Ovary (tissue), 9 donors: ENCODE measurements around the gene GARIN5A. TPM values are rescaled to one million over a fixed set of nuclear protein-coding genes. Genes with fewer than 3 reads are reported as not detected.

Experiments
- DNase-seq, 5 donors: peaks; one replicate each; pipeline ENCODE4 v3.0.0-alpha.2; 2019 to 2020
- H3K27ac ChIP-seq, 2 donors: fragments of 200-600 bp; one replicate each; pipeline versions ENCODE4 v1.5.1 to v1.8.0; 2019 to 2022
- H3K27me3 ChIP-seq: fragments of 200-600 bp; one replicate; pipeline ENCODE4 v1.8.0; 2022
- H3K36me3 ChIP-seq: fragments of 200-600 bp; sonication (generic); one replicate; pipeline ENCODE4 v1.5.1; 2019
- H3K4me1 ChIP-seq: one replicate; pipeline ENCODE4 v1.8.1; 2013; ENCODE audit warnings: mild to moderate bottlenecking, moderate library complexity; ENCODE audit not compliant: insufficient read depth
- H3K4me3 ChIP-seq: fragments of 200-600 bp; sonication (generic); one replicate; pipeline ENCODE4 v1.5.1; 2017
- H3K9me3 ChIP-seq, 2 donors: fragments of 200-600 bp in 1 of 2; sonication (generic) in 1 of 2; one replicate each; pipeline versions ENCODE4 v1.5.1 to v1.8.1; 2013 to 2019; ENCODE audit warnings: mild to moderate bottlenecking in 1 of 2, moderate library complexity in 1 of 2
- EP300 ChIP-seq: sonication (generic); formaldehyde crosslinking; IDR thresholded peaks from one replicate; pipeline ENCODE4 v1.6.1; 2017; ENCODE audit warnings: antibody characterized with exemption
- POLR2A ChIP-seq: fragments of 450-650 bp; IDR thresholded peaks from one replicate; pipeline ENCODE4 v1.6.1; 2017; ENCODE audit warnings: antibody characterized with exemption, mild to moderate bottlenecking, moderate library complexity
- WGBS, 3 donors: extraction: QIAGEN DNeasy Blood & Tissue Kit in 1 of 3; methylation state at CpG; one replicate each; pipeline versions ENCODE4 v1.1.5 to v1.1.7; 2013 to 2017; 5-methylcytosine and 5-hydroxymethylcytosine counted together
- intact Hi-C, 4 donors: fragments of 100-400 bp; cut with DNase I; formaldehyde crosslinking; loops; one replicate each; pipeline versions ENCODE4 v1.11.0 to v1.15.1; 2022 to 2023
- polyA plus RNA-seq, 2 donors: library from polyadenylated mRNA; stranded (reverse); fragments of 200-250 nt in 1 of 2; fragments of 350-450 nt in 1 of 2; fragmentation: Illumina TruSeq in 1 of 2; extraction: RNeasy Lipid Tissue Mini Kit (QIAGEN cat#74804) in 1 of 2; gene quantifications; one replicate each; pipeline ENCODE4 v1.2.3, GENCODE V29; 2013 to 2014
- total RNA-seq, 7 donors: library from RNA; depleted of rRNA in 2 of 7; stranded (reverse); fragments of >200 nt in 2 of 7; fragmentation: NEBNext Ultra II Directional in 3 of 7; extraction: Animal tissue kit (Norgen Biotek cat#: 25700) in 3 of 7; gene quantifications; one replicate each; pipeline versions ENCODE4 v1.1.0 to v1.2.4, GENCODE V29; 2016 to 2023
- TF ChIP-seq, protein P1 (sequence below), 3 donors: fragments of 450-650 bp in 2 of 3; fragments of 200-600 bp in 1 of 3; IDR thresholded peaks; one replicate each; pipeline versions ENCODE4 v1.5.1 to v1.8.0; 2016 to 2022; ENCODE audit warnings: antibody characterized with exemption in 3 of 3, mild to moderate bottlenecking in 1 of 3
- donor health status: DM: no; HTN: no; CAD: no; lungs with moderate emphysema.
- donor health status: DM: no; HTN: no; CAD: no.
- donor health status: Bipolar disorder and iron deficiency.
- donor health status: DM: yes; HTN: yes; CAD: no.
- donor health status: DM: no; HTN: no; CAD: no.
- donor health status: DM: yes; HTN: yes; CAD: no.

GARIN5A gene
- total and polyA plus RNA-seq, 9 donors, result 0.47 to 10.3 (median 3.3) TPM

DNA sequence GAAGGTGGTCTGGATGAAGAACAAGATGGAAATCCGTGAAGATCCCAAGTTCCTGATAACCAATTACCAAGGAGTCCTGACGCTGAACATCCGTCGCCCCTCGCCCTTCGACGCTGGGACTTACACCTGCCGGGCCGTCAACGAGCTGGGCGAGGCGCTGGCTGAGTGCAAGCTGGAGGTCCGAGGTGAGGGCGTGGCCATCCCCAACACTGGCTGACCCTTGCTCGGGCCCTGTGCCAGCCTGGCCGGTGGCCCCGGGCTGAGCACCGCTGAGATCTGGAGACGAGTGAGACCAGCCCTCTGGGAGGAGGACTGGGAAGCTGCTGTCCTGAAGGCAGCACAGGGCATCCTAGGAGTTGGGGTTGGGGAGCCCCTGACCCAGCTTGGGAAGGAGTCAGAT, 12.3 kb downstream of the GARIN5A start:
- 68 to 86% (median 73%) methylated on average over 19 of the region's 19 CpGs for WGBS, 3 donors
- H3K27me3 ChIP-seq, result no peaks in the 10 kb centered on the region

DNA sequence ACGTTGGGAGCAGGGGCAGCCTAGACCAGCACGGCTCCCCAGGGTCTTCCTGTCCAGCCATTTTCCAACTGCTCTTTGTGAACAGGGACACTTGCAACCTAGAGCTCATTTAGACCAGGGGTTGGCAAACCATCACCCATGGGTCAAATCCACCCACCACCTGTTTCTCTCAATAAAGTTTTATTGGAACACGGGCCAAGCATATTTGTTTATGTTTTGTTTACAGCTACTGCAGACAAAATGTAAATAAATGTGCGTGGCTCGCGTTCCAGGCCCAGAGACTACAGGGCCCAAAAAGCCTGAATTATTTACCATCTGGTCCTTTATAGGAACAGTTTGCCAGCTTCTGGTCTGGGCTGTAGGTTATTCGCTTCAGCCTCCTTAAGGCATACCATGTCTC, 13.7 kb downstream of the GARIN5A start:
- H3K27me3 ChIP-seq, result no peaks in the 10 kb centered on the region
- 60 to 69% (median 68%) methylated on average over 7 of the region's 7 CpGs for WGBS, 3 donors
- H3K4me3 ChIP-seq, result no peak overlapping the region
- no peaks in the 10 kb centered on the region for H3K9me3 ChIP-seq
- no peak overlapping the region for H3K27ac ChIP-seq
- DNase-seq, result no peak
- no peaks in the 10 kb centered on the region for H3K36me3 ChIP-seq
- TF ChIP-seq POLR2A, result no peak
- TF ChIP-seq, protein P1, sequence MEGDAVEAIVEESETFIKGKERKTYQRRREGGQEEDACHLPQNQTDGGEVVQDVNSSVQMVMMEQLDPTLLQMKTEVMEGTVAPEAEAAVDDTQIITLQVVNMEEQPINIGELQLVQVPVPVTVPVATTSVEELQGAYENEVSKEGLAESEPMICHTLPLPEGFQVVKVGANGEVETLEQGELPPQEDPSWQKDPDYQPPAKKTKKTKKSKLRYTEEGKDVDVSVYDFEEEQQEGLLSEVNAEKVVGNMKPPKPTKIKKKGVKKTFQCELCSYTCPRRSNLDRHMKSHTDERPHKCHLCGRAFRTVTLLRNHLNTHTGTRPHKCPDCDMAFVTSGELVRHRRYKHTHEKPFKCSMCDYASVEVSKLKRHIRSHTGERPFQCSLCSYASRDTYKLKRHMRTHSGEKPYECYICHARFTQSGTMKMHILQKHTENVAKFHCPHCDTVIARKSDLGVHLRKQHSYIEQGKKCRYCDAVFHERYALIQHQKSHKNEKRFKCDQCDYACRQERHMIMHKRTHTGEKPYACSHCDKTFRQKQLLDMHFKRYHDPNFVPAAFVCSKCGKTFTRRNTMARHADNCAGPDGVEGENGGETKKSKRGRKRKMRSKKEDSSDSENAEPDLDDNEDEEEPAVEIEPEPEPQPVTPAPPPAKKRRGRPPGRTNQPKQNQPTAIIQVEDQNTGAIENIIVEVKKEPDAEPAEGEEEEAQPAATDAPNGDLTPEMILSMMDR (IDR thresholded peaks at IDR 0.05), result no peak
- no peak for TF ChIP-seq EP300
- H3K4me1 ChIP-seq, result no peaks in the 10 kb centered on the region
- intact Hi-C loops, result loop anchor here in 1 of 4 donors (10.0 kb wide), 1 partner anchor 98 kb away; the partner anchor contains the start of gene NAPSA

More for the DNA sequence above, 12.3 kb downstream of the GARIN5A start:
- TF ChIP-seq EP300 (no peak), POLR2A (no peak)
- TF ChIP-seq, protein P1 (IDR thresholded peaks at IDR 0.05), result no peak
- Histone ChIP-seq H3K9me3 (no peaks in the 10 kb centered on the region), H3K4me3 (no peak overlapping the region), H3K4me1 (no peaks in the 10 kb centered on the region), H3K27ac (no peak overlapping the region), H3K36me3 (no peaks in the 10 kb centered on the region)
- no peak for DNase-seq
- intact Hi-C loops, result loop anchor here in 1 of 4 donors (10.0 kb wide), 1 partner anchor 100 kb away; the partner anchor contains the start of gene NAPSA

DNA sequence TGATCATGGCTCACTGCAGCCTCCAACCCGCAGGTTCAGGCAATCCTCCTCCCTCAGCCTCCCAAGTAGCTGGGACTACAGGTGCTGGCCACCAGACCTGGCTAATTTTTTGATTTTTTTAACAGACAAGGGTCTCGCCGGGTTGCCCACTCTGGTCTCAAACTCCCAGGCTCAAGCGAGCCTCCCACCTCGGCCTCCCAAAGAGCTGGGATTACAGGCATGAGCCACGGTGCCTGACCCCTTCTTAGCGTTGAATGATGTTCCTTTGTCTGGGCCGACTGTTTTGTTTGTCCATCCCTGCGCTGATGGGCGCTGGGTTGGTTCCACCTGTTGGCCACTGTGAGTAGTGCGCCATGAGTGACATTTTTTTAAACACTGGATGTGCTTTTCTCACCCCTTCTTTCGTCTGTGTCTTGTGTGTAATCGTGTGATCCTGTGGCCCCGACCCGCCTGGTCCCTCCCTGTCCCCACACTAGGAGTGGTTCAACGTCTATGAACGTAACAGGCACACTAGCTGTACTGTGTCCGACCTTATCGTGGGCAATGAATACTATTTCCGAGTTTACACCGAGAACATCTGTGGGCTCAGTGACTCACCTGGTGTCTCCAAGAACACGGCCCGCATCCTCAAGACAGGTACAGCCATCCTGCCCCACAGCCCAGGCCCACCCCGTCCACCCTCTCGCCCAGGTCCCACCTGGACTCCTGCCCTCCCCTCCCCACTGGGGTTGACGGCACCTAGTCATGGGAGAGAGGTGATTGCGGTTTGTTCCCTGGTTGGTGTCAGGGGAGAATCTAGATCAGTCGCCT, 15.4 kb downstream of the GARIN5A start:
- Histone ChIP-seq H3K36me3 (no peaks in the 10 kb centered on the region), H3K4me1 (no peaks in the 10 kb centered on the region), H3K4me3 (no peak overlapping the region), H3K27ac (no peak overlapping the region), H3K27me3 (no peaks in the 10 kb centered on the region), H3K9me3 (no peaks in the 10 kb centered on the region)
- 25 to 33% (median 27%) methylated on average over 28 of the region's 28 CpGs for WGBS, 3 donors
- intact Hi-C loops, result loop anchor here in 1 of 4 donors (10.0 kb wide), 1 partner anchor 96 kb away; the partner anchor contains the start of gene NAPSA
- TF ChIP-seq, protein P1 (IDR thresholded peaks at IDR 0.05), result peak; percentile 23 to 58 (median 25)
- no peak for TF ChIP-seq POLR2A
- peak in 2 of 5 donors; percentile 49 to 66 for DNase-seq

DNA sequence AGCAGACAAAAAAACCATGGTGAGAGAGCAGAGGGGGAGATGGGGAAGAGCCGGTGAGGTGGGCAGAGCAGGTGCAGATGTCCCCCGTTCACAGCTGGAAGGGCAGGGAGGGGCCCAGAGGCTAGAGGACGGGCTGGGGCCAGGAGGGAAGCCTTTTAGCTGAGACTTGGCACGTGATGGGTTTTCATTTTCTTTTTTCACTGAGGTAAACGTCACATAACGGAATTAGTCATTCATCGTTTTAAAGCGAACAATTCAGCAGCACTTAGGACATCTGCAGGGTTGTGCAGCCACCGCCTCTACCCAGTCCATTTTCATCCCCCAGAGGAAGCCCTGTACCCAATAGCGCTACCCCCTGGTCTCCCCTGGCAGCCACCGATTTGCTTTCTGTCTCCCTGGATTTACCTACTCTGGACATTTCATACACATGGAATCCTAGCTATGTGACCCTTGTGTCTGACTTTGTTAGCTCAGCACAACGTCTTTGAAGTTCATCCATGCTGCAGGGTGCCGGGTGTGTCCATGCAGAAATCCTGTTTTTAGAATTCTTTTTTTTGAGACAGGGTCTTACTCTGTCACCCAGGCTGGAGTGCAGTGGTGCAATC, 16.4 kb downstream of the GARIN5A start:
- 14 to 20% (median 14%) methylated on average over 13 of the region's 13 CpGs for WGBS, 3 donors
- no peak overlapping the region for H3K4me3 ChIP-seq
- no peak overlapping the region for H3K27ac ChIP-seq
- intact Hi-C loops, result loop anchor here in 1 of 4 donors (10.0 kb wide), 1 partner anchor 95 kb away; the partner anchor contains the start of gene NAPSA
- H3K27me3 ChIP-seq, result no peaks in the 10 kb centered on the region
- TF ChIP-seq, protein P1 (IDR thresholded peaks at IDR 0.05), result no peak
- TF ChIP-seq EP300, result no peak
- no peak for TF ChIP-seq POLR2A
- H3K4me1 ChIP-seq, result no peaks in the 10 kb centered on the region
- no peaks in the 10 kb centered on the region for H3K9me3 ChIP-seq
- DNase-seq, result no peak
- no peaks in the 10 kb centered on the region for H3K36me3 ChIP-seq
